ENCODE measurements around the gene DMBT1.

DNA sequence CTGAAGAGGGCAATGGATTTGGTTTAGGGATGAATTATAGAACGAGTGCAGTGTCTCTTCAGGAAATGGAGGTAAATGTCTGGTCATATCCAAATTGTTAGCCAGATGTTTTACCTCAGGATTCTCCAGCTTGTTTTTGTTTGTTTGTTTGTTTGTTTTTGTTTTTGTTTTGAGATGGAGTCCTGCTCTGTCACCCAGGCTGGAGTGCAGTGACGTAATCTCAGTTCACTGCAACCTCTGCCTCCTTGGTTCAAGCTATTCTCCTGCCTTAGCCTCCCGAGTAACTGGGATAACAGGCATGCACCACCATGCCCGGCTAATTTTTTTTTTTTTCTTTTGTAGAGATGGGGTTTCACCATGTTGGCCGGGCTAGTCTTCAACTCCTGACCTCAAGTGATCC, 132.2 kb downstream of the DMBT1 start:
- TF ChIP-seq, protein P1, sequence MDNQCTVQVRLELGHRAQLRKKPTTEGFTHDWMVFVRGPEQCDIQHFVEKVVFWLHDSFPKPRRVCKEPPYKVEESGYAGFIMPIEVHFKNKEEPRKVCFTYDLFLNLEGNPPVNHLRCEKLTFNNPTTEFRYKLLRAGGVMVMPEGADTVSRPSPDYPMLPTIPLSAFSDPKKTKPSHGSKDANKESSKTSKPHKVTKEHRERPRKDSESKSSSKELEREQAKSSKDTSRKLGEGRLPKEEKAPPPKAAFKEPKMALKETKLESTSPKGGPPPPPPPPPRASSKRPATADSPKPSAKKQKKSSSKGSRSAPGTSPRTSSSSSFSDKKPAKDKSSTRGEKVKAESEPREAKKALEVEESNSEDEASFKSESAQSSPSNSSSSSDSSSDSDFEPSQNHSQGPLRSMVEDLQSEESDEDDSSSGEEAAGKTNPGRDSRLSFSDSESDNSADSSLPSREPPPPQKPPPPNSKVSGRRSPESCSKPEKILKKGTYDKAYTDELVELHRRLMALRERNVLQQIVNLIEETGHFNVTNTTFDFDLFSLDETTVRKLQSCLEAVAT (IDR thresholded peaks at IDR 0.05) = no peak
- TF ChIP-seq ELK1 (IDR thresholded peaks at IDR 0.05; ENCODE audit: low read depth, low read length) (no peak), ZSCAN29 (IDR thresholded peaks at IDR 0.05) (no peak), CREM (IDR thresholded peaks at IDR 0.05; ENCODE audit: low read depth) (no peak), CTCF (IDR thresholded peaks at IDR 0.05 in 2 of 3, conservative IDR thresholded peaks at IDR 0.05 in 1 of 3; ENCODE audit: control insufficient read depth in 2 of 3, extremely low read depth in 1 of 3, insufficient read depth in 1 of 3, low read depth in 3 of 3, low read length in 3 of 3) (no peak), EGR1 (IDR thresholded peaks at IDR 0.05; ENCODE audit: borderline replicate concordance in 1 of 2, low read depth in 2 of 2, low read length in 2 of 2) (no peak), PAX5 (IDR thresholded peaks at IDR 0.05; ENCODE audit: borderline replicate concordance, low read depth, low read length) (no peak), POLR2AphosphoS5 (IDR thresholded peaks at IDR 0.05; ENCODE audit: low read length) (no peak), BCL3 (IDR thresholded peaks at IDR 0.05; ENCODE audit: borderline replicate concordance, insufficient read depth, low read depth, low read length, poor library complexity, severe bottlenecking) (no peak)
- TF ChIP-seq, protein P2, sequence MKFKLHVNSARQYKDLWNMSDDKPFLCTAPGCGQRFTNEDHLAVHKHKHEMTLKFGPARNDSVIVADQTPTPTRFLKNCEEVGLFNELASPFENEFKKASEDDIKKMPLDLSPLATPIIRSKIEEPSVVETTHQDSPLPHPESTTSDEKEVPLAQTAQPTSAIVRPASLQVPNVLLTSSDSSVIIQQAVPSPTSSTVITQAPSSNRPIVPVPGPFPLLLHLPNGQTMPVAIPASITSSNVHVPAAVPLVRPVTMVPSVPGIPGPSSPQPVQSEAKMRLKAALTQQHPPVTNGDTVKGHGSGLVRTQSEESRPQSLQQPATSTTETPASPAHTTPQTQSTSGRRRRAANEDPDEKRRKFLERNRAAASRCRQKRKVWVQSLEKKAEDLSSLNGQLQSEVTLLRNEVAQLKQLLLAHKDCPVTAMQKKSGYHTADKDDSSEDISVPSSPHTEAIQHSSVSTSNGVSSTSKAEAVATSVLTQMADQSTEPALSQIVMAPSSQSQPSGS (IDR thresholded peaks at IDR 0.05; ENCODE audit: low read length) = no peak

Data from GM12878 (cell line).